K562 (cell line): Measurements from ENCODE around the gene OR51B2. TPM values are rescaled to one million over a fixed set of nuclear protein-coding genes. Genes with fewer than 3 reads are reported as not detected.

ENCODE experiments used
- C11orf30 ChIP-seq: fragments of 450-650 bp; IDR thresholded peaks from 2 replicates; pipeline ENCODE4 v1.6.1; 2016; ENCODE audit warnings: low read depth, mild to moderate bottlenecking
- CCNT2 ChIP-seq: IDR thresholded peaks from 2 replicates; pipeline ENCODE4 v1.6.1; 2011; ENCODE audit warnings: borderline replicate concordance, low read depth, mild to moderate bottlenecking, moderate library complexity, mixed read lengths, low read length; ENCODE audit not compliant: insufficient read length; ENCODE audit errors: extremely low read depth
- DPF2 ChIP-seq: fragments of 450-650 bp; IDR thresholded peaks from 2 replicates; pipeline ENCODE4 v1.6.1; 2016
- FOS ChIP-seq: IDR thresholded peaks from 3 replicates; pipeline ENCODE4 v1.6.1; 2011; ENCODE audit not compliant: insufficient read length; ENCODE audit errors: extremely low read depth
- FOXA1 ChIP-seq: fragments of 450-650 bp; IDR thresholded peaks from 2 replicates; pipeline ENCODE4 v1.6.1; 2016; ENCODE audit warnings: mild to moderate bottlenecking, borderline replicate concordance
- FOXP1 ChIP-seq: sonication (generic); formaldehyde crosslinking; IDR thresholded peaks from 2 replicates; pipeline ENCODE4 v1.8.0; 2022; ENCODE audit warnings: mild to moderate bottlenecking, missing genetic modification reagents
- HDAC1 ChIP-seq, 2 experiments: fragments of 450-650 bp; IDR thresholded peaks; 2 replicates each; pipeline ENCODE4 v1.6.1; 2016 to 2017; ENCODE audit warnings: inconsistent platforms in 1 of 2, mild to moderate bottlenecking in 1 of 2, moderate library complexity in 1 of 2
- HMG20B ChIP-seq: fragments of 250-450 bp; sonication (Bioruptor Pico); IDR thresholded peaks from 2 replicates; pipeline ENCODE4 v1.5.0; 2021; ENCODE audit warnings: mild to moderate bottlenecking
- JUNB ChIP-seq: fragments of 450-650 bp; formaldehyde crosslinking; conservative IDR thresholded peaks from 2 replicates; pipeline ENCODE4 v1.4.0; 2020; ENCODE audit warnings: mild to moderate bottlenecking
- KDM2B ChIP-seq: fragments of 250-450 bp; sonication (Bioruptor Pico); IDR thresholded peaks from 2 replicates; pipeline ENCODE4 v1.8.0; 2021; ENCODE audit warnings: mild to moderate bottlenecking, moderate library complexity
- MAX ChIP-seq: sonication (generic); formaldehyde crosslinking; IDR thresholded peaks from 2 replicates; pipeline ENCODE4 v1.9.0; 2022; ENCODE audit warnings: mild to moderate bottlenecking, missing genetic modification reagents
- MTA1 ChIP-seq: fragments of 450-650 bp; IDR thresholded peaks from 2 replicates; pipeline ENCODE4 v1.6.1; 2017; ENCODE audit warnings: borderline replicate concordance
- POLR2AphosphoS5 ChIP-seq: IDR thresholded peaks from 2 replicates; pipeline ENCODE4 v1.6.1; 2011; ENCODE audit warnings: mild to moderate bottlenecking, low read depth, low read length, moderate library complexity; ENCODE audit not compliant: control insufficient read depth, insufficient read depth
- SMAD2 ChIP-seq: fragments of 150-350 bp; IDR thresholded peaks from 2 replicates; pipeline ENCODE4 v1.6.1; 2014; ENCODE audit warnings: low read depth, mild to moderate bottlenecking, low read length
- SMC3 ChIP-seq: conservative IDR thresholded peaks from 2 replicates; pipeline ENCODE4 v1.6.1; 2011; ENCODE audit warnings: low read depth, low read length, improper control_type of control experiment; ENCODE audit not compliant: insufficient read depth
- STAT5B ChIP-seq: fragments of 250-450 bp; sonication (Bioruptor Pico); IDR thresholded peaks from 2 replicates; pipeline ENCODE4 v1.8.0; 2021; ENCODE audit warnings: mild to moderate bottlenecking, inconsistent platforms
- YY1 ChIP-seq, 3 experiments: IDR thresholded peaks; 2 replicates each; pipeline ENCODE4 v1.6.1; 2011; ENCODE audit warnings: low read length in 2 of 3, mild to moderate bottlenecking in 2 of 3, moderate library complexity in 2 of 3, borderline replicate concordance in 1 of 3, control low read depth in 1 of 3, low read depth in 1 of 3; ENCODE audit not compliant: insufficient read depth in 3 of 3, insufficient replicate concordance in 2 of 3, control insufficient read depth in 1 of 3, insufficient read length in 1 of 3; ENCODE audit errors: extremely low read depth in 1 of 3
- ZBTB2 ChIP-seq: fragments of 450-650 bp; IDR thresholded peaks from 2 replicates; pipeline ENCODE4 v1.6.1; 2016; ENCODE audit warnings: antibody characterized with exemption
- ZHX1 ChIP-seq: fragments of 150-350 bp; conservative IDR thresholded peaks from 2 replicates; pipeline ENCODE4 v1.6.1; 2014; ENCODE audit warnings: low read length
- ZNF175 ChIP-seq: fragments of 200-800 bp; sonication (Bioruptor generic); IDR thresholded peaks from 2 replicates; pipeline ENCODE4 v1.6.1; 2016; ENCODE audit warnings: low read depth, mild to moderate bottlenecking, missing genetic modification characterization, missing compliant biosample characterization
- ZNF239 ChIP-seq: fragments of 250-450 bp; sonication (Bioruptor Pico); IDR thresholded peaks from 2 replicates; pipeline ENCODE4 v1.4.0; 2020; ENCODE audit warnings: mild to moderate bottlenecking
- ZNF766 ChIP-seq: fragments of 200-800 bp; sonication (Bioruptor generic); conservative IDR thresholded peaks from 2 replicates; pipeline ENCODE4 v1.6.1; 2016; ENCODE audit warnings: missing genetic modification characterization, missing compliant biosample characterization
- polyA plus RNA-seq, 8 experiments: library from polyadenylated mRNA; depleted of rRNA in 4 of 8; stranded (reverse) in 5 of 8; unstranded in 3 of 8; fragments of >200 nt; fragmentation: Nextera tagmentation in 2 of 8; fragmentation: Illumina TruSeq in 1 of 8; extraction: Ambion mirVana in 2 of 8; extraction: Trizol in 1 of 8; gene quantifications; 2 replicates each; pipeline versions ENCODE4 v1.2.1 to v1.2.3, GENCODE V29; 2011 to 2014; ENCODE audit warnings: inconsistent platforms in 1 of 8, missing spikeins in 1 of 8
- total RNA-seq, 7 experiments: library from RNA; depleted of rRNA in 6 of 7; stranded (reverse); fragments of >200 nt in 6 of 7; fragmentation: Illumina TruSeq in 2 of 7; extraction: Trizol in 2 of 7; gene quantifications; 2 replicates each; pipeline versions ENCODE4 v1.2.1 to v1.2.3, GENCODE V29; 2011 to 2021; ENCODE audit warnings: low replicate concordance in 1 of 7

The OR51B2 gene
- total and polyA plus RNA-seq, 9 of the 15 experiments (the other 6 are each of a cell fraction or from before 2014, with no cell fraction given) = 0.38 to 6.6 (median 4.0) TPM

GRCh38 chr11:5275369-5276110 lies 48.6 kb downstream of the OR51B2 start (continued):
- TF ChIP-seq HMG20B (CRISPR knock-in tag) (no peak), MTA1 (peak; percentile 50), SMAD2 (no peak), ZBTB2 (peak; percentile 69; the same call in 1 of the 2 replicates), ZNF175 (CRISPR knock-in tag) (no peak), FOS (no peak), FOXP1 (CRISPR knock-in tag) (no peak), YY1 (IDR thresholded peaks at IDR 0.05; ENCODE audit: borderline replicate concordance in 1 of 3, control insufficient read depth in 1 of 3, extremely low read depth in 1 of 3, insufficient read depth in 3 of 3, insufficient read length in 1 of 3, insufficient replicate concordance in 2 of 3, low read depth in 1 of 3, low read length in 2 of 3) (no peak), ZHX1 (no peak), SMC3 (no peak), STAT5B (CRISPR knock-in tag) (no peak), C11orf30 (peak; percentile 21; the same call in 1 of the 2 replicates), ZNF766 (CRISPR knock-in tag) (no peak; the same call in 1 of the 2 replicates), JUNB (no peak), ZNF239 (CRISPR knock-in tag) (no peak), DPF2 (peak; percentile 98), MAX (CRISPR knock-in tag) (no peak), HDAC1 (IDR thresholded peaks at IDR 0.05) (peak in 1 of 2 experiments; percentile 75; a peak in 2 of 4 replicates), POLR2AphosphoS5 (peak; percentile 81), FOXA1 (no peak), CCNT2 (peak; percentile 44), KDM2B (CRISPR knock-in tag) (no peak)
